WTC11 (cell line): ENCODE measurements around the gene ZNF823.

Source experiments
- CREB1 ChIP-seq: sonication (generic); formaldehyde crosslinking; IDR thresholded peaks from 2 replicates; pipeline ENCODE4 v1.8.0; 2023; ENCODE audit warnings: mild to moderate bottlenecking, missing genetic modification reagents
- ELF4 ChIP-seq: sonication (generic); formaldehyde crosslinking; IDR thresholded peaks from 2 replicates; pipeline ENCODE4 v1.8.1; 2022; ENCODE audit warnings: low read depth, mild to moderate bottlenecking, moderate library complexity, missing genetic modification reagents
- ETV6 ChIP-seq: sonication (generic); formaldehyde crosslinking; IDR thresholded peaks from 2 replicates; pipeline ENCODE4 v1.8.1; 2022; ENCODE audit warnings: mild to moderate bottlenecking, missing genetic modification reagents
- HMGA2 ChIP-seq: fragments of 250-450 bp; sonication (Bioruptor Pico); IDR thresholded peaks from 2 replicates; pipeline ENCODE4 v1.4.0; 2021; ENCODE audit warnings: mild to moderate bottlenecking, moderate library complexity
- ZNF263 ChIP-seq: sonication (generic); formaldehyde crosslinking; IDR thresholded peaks from 2 replicates; pipeline ENCODE4 v1.8.1; 2022; ENCODE audit warnings: low read depth, mild to moderate bottlenecking, moderate library complexity, missing genetic modification reagents
- ZNF396 ChIP-seq: fragments of 250-450 bp; sonication (Bioruptor Pico); IDR thresholded peaks from 2 replicates; pipeline ENCODE4 v1.8.0; 2021; ENCODE audit warnings: mild to moderate bottlenecking, moderate library complexity, borderline replicate concordance
- TF ChIP-seq, protein P1 (sequence below): fragments of 200-600 bp; IDR thresholded peaks from 2 replicates; pipeline ENCODE4 v1.8.0; 2022; ENCODE audit warnings: antibody characterized with exemption
- TF ChIP-seq, protein P2 (sequence below): sonication (generic); formaldehyde crosslinking; IDR thresholded peaks from 2 replicates; pipeline ENCODE4 v1.8.1; 2022; ENCODE audit warnings: missing genetic modification reagents, borderline replicate concordance
- TF ChIP-seq, protein P3 (sequence below): sonication (generic); formaldehyde crosslinking; IDR thresholded peaks from 2 replicates; pipeline ENCODE4 v1.8.1; 2023; ENCODE audit warnings: mild to moderate bottlenecking, missing genetic modification reagents, moderate library complexity

- TF ChIP-seq, protein P1, sequence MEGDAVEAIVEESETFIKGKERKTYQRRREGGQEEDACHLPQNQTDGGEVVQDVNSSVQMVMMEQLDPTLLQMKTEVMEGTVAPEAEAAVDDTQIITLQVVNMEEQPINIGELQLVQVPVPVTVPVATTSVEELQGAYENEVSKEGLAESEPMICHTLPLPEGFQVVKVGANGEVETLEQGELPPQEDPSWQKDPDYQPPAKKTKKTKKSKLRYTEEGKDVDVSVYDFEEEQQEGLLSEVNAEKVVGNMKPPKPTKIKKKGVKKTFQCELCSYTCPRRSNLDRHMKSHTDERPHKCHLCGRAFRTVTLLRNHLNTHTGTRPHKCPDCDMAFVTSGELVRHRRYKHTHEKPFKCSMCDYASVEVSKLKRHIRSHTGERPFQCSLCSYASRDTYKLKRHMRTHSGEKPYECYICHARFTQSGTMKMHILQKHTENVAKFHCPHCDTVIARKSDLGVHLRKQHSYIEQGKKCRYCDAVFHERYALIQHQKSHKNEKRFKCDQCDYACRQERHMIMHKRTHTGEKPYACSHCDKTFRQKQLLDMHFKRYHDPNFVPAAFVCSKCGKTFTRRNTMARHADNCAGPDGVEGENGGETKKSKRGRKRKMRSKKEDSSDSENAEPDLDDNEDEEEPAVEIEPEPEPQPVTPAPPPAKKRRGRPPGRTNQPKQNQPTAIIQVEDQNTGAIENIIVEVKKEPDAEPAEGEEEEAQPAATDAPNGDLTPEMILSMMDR, result no peak
- TF ChIP-seq HMGA2 (CRISPR knock-in tag) (no peak), ZNF396 (CRISPR knock-in tag) (no peak), ETV6 (CRISPR knock-in tag) (no peak), ELF4 (CRISPR knock-in tag) (no peak), CREB1 (CRISPR knock-in tag) (no peak), ZNF263 (CRISPR knock-in tag) (no peak)
- TF ChIP-seq, protein P2, sequence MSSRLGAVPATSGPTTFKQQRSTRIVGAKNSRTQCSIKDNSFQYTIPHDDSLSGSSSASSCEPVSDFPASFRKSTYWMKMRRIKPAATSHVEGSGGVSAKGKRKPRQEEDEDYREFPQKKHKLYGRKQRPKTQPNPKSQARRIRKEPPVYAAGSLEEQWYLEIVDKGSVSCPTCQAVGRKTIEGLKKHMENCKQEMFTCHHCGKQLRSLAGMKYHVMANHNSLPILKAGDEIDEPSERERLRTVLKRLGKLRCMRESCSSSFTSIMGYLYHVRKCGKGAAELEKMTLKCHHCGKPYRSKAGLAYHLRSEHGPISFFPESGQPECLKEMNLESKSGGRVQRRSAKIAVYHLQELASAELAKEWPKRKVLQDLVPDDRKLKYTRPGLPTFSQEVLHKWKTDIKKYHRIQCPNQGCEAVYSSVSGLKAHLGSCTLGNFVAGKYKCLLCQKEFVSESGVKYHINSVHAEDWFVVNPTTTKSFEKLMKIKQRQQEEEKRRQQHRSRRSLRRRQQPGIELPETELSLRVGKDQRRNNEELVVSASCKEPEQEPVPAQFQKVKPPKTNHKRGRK (CRISPR knock-in tag), result no peak
- TF ChIP-seq, protein P3, sequence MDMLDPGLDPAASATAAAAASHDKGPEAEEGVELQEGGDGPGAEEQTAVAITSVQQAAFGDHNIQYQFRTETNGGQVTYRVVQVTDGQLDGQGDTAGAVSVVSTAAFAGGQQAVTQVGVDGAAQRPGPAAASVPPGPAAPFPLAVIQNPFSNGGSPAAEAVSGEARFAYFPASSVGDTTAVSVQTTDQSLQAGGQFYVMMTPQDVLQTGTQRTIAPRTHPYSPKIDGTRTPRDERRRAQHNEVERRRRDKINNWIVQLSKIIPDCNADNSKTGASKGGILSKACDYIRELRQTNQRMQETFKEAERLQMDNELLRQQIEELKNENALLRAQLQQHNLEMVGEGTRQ, result no peak
Measured at GRCh38 chr19:11692127-11692790, 46.5 kb downstream of the ZNF823 start.
